K562 (cell line): Measurements from ENCODE around the gene RDH8. TPM values are rescaled to one million over a fixed set of nuclear protein-coding genes. Genes with fewer than 3 reads are reported as not detected.

ENCODE experiments used
- ATAC-seq: fragments of 200-7000 bp; cut with Tn5 transposase; 3 replicates; pipeline ENCODE4 v1.9.1; 2020; ENCODE audit warnings: moderate library complexity
- BruUV-seq: library from RNA; stranded (reverse); fragments of 400-500 nt; replicated peaks from 2 replicates; lab custom pipeline; 2021; lab: Mats Ljungman, UMichigan
- CTCF ChIA-PET: fragments of 300-600 bp; formaldehyde crosslinking; extraction: SDS; loops from one replicate; lab custom pipeline; 2021; ENCODE audit warnings: low intra/inter-chr PET ratio; lab: Yijun Ruan, JAX
- POLR2A ChIA-PET: fragments of 300-600, 350-650 bp; sonication (Branson Sonifier 250); formaldehyde crosslinking; extraction: SDS; loops from one replicate; lab custom pipeline; 2021; ENCODE audit warnings: antibody characterized with exemption, inconsistent platforms; lab: Yijun Ruan, JAX
- DNase-seq, 4 experiments: peaks; one replicate each; pipeline versions ENCODE4 v3.0.0 to v3.0.0-alpha.2; 2011 to 2018; ENCODE audit warnings: low spot score in 3 of 4, mixed read lengths in 3 of 4; ENCODE audit errors: extremely low read depth in 1 of 4
- FAIRE-seq: peaks from 2 replicates; lab custom pipeline; 2011; peaks lifted over from hg19 to GRCh38; lab: Jason Lieb, UNC
- H2AFZ ChIP-seq: 2 replicates; pipeline ENCODE4 v1.6.0; 2011; ENCODE audit warnings: low read depth, low read length, control low read depth, inconsistent platforms
- H3K27ac ChIP-seq: fragments of 200-600 bp; 3 replicates; pipeline ENCODE4 v1.8.0; 2011; ENCODE audit warnings: low read depth, mild to moderate bottlenecking, control low read depth, inconsistent platforms, low read length, moderate library complexity, mixed read lengths; ENCODE audit errors: extremely low read depth
- H3K27me3 ChIP-seq, 2 experiments: fragments of 300-600 bp in 1 of 2; 2 replicates in 1 of 2; 3 replicates in 1 of 2; pipeline versions ENCODE4 v1.6.0 to v1.8.0; 2011; ENCODE audit warnings: inconsistent platforms in 2 of 2, low read length in 2 of 2, mild to moderate bottlenecking in 1 of 2, mixed read lengths in 1 of 2, moderate library complexity in 1 of 2; ENCODE audit not compliant: control insufficient read depth in 2 of 2, insufficient read depth in 2 of 2
- H3K36me3 ChIP-seq: fragments of 300-600 bp; 3 replicates; pipeline ENCODE4 v1.8.0; 2011; ENCODE audit warnings: mild to moderate bottlenecking, low read length, inconsistent platforms; ENCODE audit not compliant: control insufficient read depth, insufficient read depth
- H3K4me1 ChIP-seq, 2 experiments: fragments of 200-600 bp in 1 of 2; replicated peaks in 1 of 2; 2 replicates in 1 of 2; 3 replicates in 1 of 2; pipeline versions ENCODE4 v1.5.1 to v1.8.0; 2011; ENCODE audit warnings: inconsistent platforms in 2 of 2, low read length in 2 of 2, mild to moderate bottlenecking in 1 of 2, mixed read lengths in 1 of 2, moderate library complexity in 1 of 2; ENCODE audit not compliant: control insufficient read depth in 2 of 2, insufficient read depth in 2 of 2
- H3K4me2 ChIP-seq: 2 replicates; pipeline ENCODE4 v1.6.1; 2011; ENCODE audit warnings: low read length, control low read depth, inconsistent platforms, mixed read lengths; ENCODE audit not compliant: insufficient read depth
- H3K4me3 ChIP-seq: fragments of 200-600 bp; sonication (generic), shearing (Covaris generic); 2 replicates; pipeline ENCODE4 v1.5.1; 2016; ENCODE audit warnings: control low read depth, inconsistent platforms
- H3K79me2 ChIP-seq: fragments of 200-600 bp; 3 replicates; pipeline ENCODE4 v1.8.0; 2011; ENCODE audit warnings: low read length, inconsistent platforms; ENCODE audit not compliant: control insufficient read depth, insufficient read depth
- H3K9ac ChIP-seq, 2 experiments: 2 replicates each; pipeline versions ENCODE4 v1.6.0 to v1.6.1; 2011; ENCODE audit warnings: low read depth in 2 of 2, low read length in 2 of 2, control low read depth in 1 of 2, inconsistent platforms in 1 of 2, mild to moderate bottlenecking in 1 of 2, mixed read lengths in 1 of 2; ENCODE audit not compliant: insufficient read depth in 1 of 2
- H3K9me1 ChIP-seq: one replicate; pipeline ENCODE4 v1.6.0; 2011; ENCODE audit warnings: inconsistent platforms, mild to moderate bottlenecking, low read length, moderate library complexity; ENCODE audit not compliant: control insufficient read depth, insufficient read depth
- H3K9me3 ChIP-seq: replicated peaks from 2 replicates; pipeline ENCODE4 v1.5.1; 2011; ENCODE audit warnings: low read depth, low read length, inconsistent platforms; ENCODE audit not compliant: control insufficient read depth, insufficient read depth
- H4K20me1 ChIP-seq: replicated peaks from 2 replicates; pipeline ENCODE4 v1.6.1; 2011; ENCODE audit warnings: low read length, inconsistent platforms, mixed read lengths; ENCODE audit not compliant: control insufficient read depth, insufficient read depth
- BCL6 ChIP-seq: fragments of 250-450 bp; sonication (Bioruptor Pico); IDR thresholded peaks from 2 replicates; pipeline ENCODE4 v1.4.0; 2020
- JUNB ChIP-seq: fragments of 450-650 bp; formaldehyde crosslinking; conservative IDR thresholded peaks from 2 replicates; pipeline ENCODE4 v1.4.0; 2020; ENCODE audit warnings: mild to moderate bottlenecking
- NCOR1 ChIP-seq: fragments of 450-650 bp; IDR thresholded peaks from 2 replicates; pipeline ENCODE4 v1.6.1; 2016; ENCODE audit warnings: mild to moderate bottlenecking, moderate library complexity
- NFIC ChIP-seq: fragments of 450-650 bp; IDR thresholded peaks from 2 replicates; pipeline ENCODE4 v1.6.1; 2017; ENCODE audit warnings: mild to moderate bottlenecking, inconsistent platforms
- NFIX ChIP-seq: fragments of 250-450 bp; sonication (Bioruptor Pico); IDR thresholded peaks from 2 replicates; pipeline ENCODE4 v1.4.0; 2020; ENCODE audit warnings: low read depth, mild to moderate bottlenecking, moderate library complexity
- TFAM ChIP-seq: fragments of 250-450 bp; sonication (Bioruptor Pico); conservative IDR thresholded peaks from 2 replicates; pipeline ENCODE4 v1.5.0; 2021; ENCODE audit warnings: mild to moderate bottlenecking, moderate library complexity
- ZKSCAN1 ChIP-seq: fragments of 150-350 bp; IDR thresholded peaks from 2 replicates; pipeline ENCODE4 v1.6.1; 2016; ENCODE audit warnings: low read depth, low read length
- ZNF324 ChIP-seq: fragments of 250-450 bp; sonication (Bioruptor Pico); IDR thresholded peaks from 2 replicates; pipeline ENCODE4 v1.4.0; 2020; ENCODE audit warnings: mild to moderate bottlenecking
- ZNF57 ChIP-seq: fragments of 450-650 bp; formaldehyde crosslinking; IDR thresholded peaks from 2 replicates; pipeline ENCODE4 v1.4.0; 2020; ENCODE audit warnings: mild to moderate bottlenecking, moderate library complexity
- WGBS: fragments of 100-300 bp; shearing (Covaris generic); methylation state at CpG from one replicate; pipeline ENCODE4 v1.1.6; 2016; ENCODE audit warnings: low coverage, mixed read lengths; ENCODE audit not compliant: insufficient coverage; ENCODE audit errors: missing lambda C conversion rate; 5-methylcytosine and 5-hydroxymethylcytosine counted together
- in situ Hi-C: fragments of 300-500 bp; cut with MboI; formaldehyde crosslinking; loops from 4 replicates; pipeline ENCODE4 v1.15.0; 2018; ENCODE audit warnings: inconsistent platforms, mixed read lengths
- intact Hi-C: fragments of 100-400 bp; cut with micrococcal nuclease; formaldehyde crosslinking; loops from 2 replicates; pipeline ENCODE4 v1.14.2; 2022
- polyA plus RNA-seq, 8 experiments: library from polyadenylated mRNA; depleted of rRNA in 4 of 8; stranded (reverse) in 5 of 8; unstranded in 3 of 8; fragments of >200 nt; fragmentation: Nextera tagmentation in 2 of 8; fragmentation: Illumina TruSeq in 1 of 8; extraction: Ambion mirVana in 2 of 8; extraction: Trizol in 1 of 8; gene quantifications; 2 replicates each; pipeline versions ENCODE4 v1.2.1 to v1.2.3, GENCODE V29; 2011 to 2014; ENCODE audit warnings: inconsistent platforms in 1 of 8, missing spikeins in 1 of 8
- total RNA-seq, 7 experiments: library from RNA; depleted of rRNA in 6 of 7; stranded (reverse); fragments of >200 nt in 6 of 7; fragmentation: Illumina TruSeq in 2 of 7; extraction: Trizol in 2 of 7; gene quantifications; 2 replicates each; pipeline versions ENCODE4 v1.2.1 to v1.2.3, GENCODE V29; 2011 to 2021; ENCODE audit warnings: low replicate concordance in 1 of 7

RDH8 gene
- total and polyA plus RNA-seq, 9 of the 15 experiments (the other 6 are each of a cell fraction or from before 2014, with no cell fraction given) = not detected

DNA sequence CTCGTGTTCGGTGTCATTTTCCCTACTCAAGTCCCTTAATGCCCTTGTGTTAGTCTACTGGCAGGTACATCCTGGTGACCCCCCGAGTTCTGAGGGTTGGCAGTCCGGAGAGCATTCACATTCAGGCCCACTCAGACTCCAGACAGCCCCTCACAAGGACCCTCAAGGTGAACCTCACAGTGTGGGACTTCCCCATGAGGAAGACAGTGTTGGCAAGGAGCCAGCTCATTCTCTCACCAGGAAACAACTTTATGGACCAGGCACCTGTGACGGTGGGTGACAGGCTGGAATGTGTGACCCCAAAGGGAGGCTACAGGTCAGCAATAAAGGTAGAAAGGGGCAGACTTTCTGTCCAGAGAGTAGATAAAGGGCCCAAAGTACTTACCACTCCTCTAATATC, 24.5 kb downstream of the RDH8 start:
- 0% methylated on average over 5 of the region's 5 CpGs for WGBS
- BruUV-seq = no TSS peak
- Histone ChIP-seq H3K27me3 (peaks cover 13 to 58% of the 10 kb centered on the region in 2 experiments; a peak in 4 of 5 replicates), H3K4me1 (no peaks in the 10 kb centered on the region), H3K4me2 (no peak overlapping the region), H3K9me3 (no peaks in the 10 kb centered on the region), H3K27ac (no peak overlapping the region), H3K36me3 (no peaks in the 10 kb centered on the region), H4K20me1 (no peaks in the 10 kb centered on the region), H3K9me1 (no peaks in the 10 kb centered on the region), H3K4me3 (no peak overlapping the region), H2AFZ (no peak overlapping the region), H3K79me2 (no peaks in the 10 kb centered on the region), H3K9ac (no peak overlapping the region; a peak in 1 of 4 replicates)
- no peak for DNase-seq
- TF ChIP-seq TFAM (CRISPR knock-in tag) (no peak), BCL6 (CRISPR knock-in tag) (no peak), NFIC (peak; percentile 95), ZNF324 (no peak), NFIX (CRISPR knock-in tag) (peak; percentile 75), ZNF57 (no peak), NCOR1 (no peak), ZKSCAN1 (no peak), JUNB (CRISPR knock-in tag) (no peak)
- ChIA-PET CTCF (no interaction called here), POLR2A (no interaction called here)
- no peak for ATAC-seq
- intact Hi-C loops (no loop called here), in situ Hi-C loops (no loop called here)
- FAIRE-seq = no peak
